HL-60 (cell line): ENCODE results near the gene PDLIM5.

Experiments used
- CTCF ChIP-seq: IDR thresholded peaks from one replicate; pipeline ENCODE4 v1.5.1; 2011; ENCODE audit warnings: low read length, control low read depth, inconsistent platforms; ENCODE audit not compliant: insufficient read depth
- GABPA ChIP-seq: IDR thresholded peaks from 2 replicates; pipeline ENCODE4 v1.6.1; 2012; ENCODE audit warnings: low read depth
- POLR2AphosphoS5 ChIP-seq: IDR thresholded peaks from 2 replicates; pipeline ENCODE4 v1.6.1; 2012; ENCODE audit warnings: low read depth
- REST ChIP-seq: IDR thresholded peaks from 2 replicates; pipeline ENCODE4 v1.6.1; 2012; ENCODE audit warnings: low read depth; ENCODE audit not compliant: insufficient replicate concordance
- SPI1 ChIP-seq: IDR thresholded peaks from 2 replicates; pipeline ENCODE4 v1.6.1; 2012; ENCODE audit warnings: low read depth, mild to moderate bottlenecking, borderline replicate concordance

- TF ChIP-seq REST (no peak), POLR2AphosphoS5 (no peak), CTCF (no peak), GABPA (no peak), SPI1 (no peak)
Measured at GRCh38 chr4:94411296-94411695, 40.4 kb upstream of the PDLIM5 start.
